ENCODE measurements around the gene TSPAN3.

GRCh38 chr15:77032647-77033416, 38.1 kb downstream of the TSPAN3 start:
- TF ChIP-seq CTCF (IDR thresholded peaks at IDR 0.05) (no peak), POLR2A (IDR thresholded peaks at IDR 0.05) (no peak), POLR2AphosphoS5 (IDR thresholded peaks at IDR 0.05) (no peak)

Measured in breast epithelium (tissue), 3 donors.